Neuron (in vitro differentiated cells): Measurements from ENCODE around the gene RHOU.

Experiments used
- H2AFZ ChIP-seq: one replicate; pipeline ENCODE4 v1.6.1; 2013; ENCODE audit warnings: low read depth, mild to moderate bottlenecking, inconsistent platforms, low read length, moderate library complexity
- H3K27me3 ChIP-seq: one replicate; pipeline ENCODE4 v1.6.1; 2013; ENCODE audit warnings: low read length; ENCODE audit not compliant: insufficient read depth
- H3K36me3 ChIP-seq: one replicate; pipeline ENCODE4 v1.6.1; 2013; ENCODE audit warnings: low read length; ENCODE audit not compliant: insufficient read depth
- H3K4me1 ChIP-seq: one replicate; pipeline ENCODE4 v1.6.1; 2013; ENCODE audit warnings: low read length; ENCODE audit not compliant: insufficient read depth
- H3K4me3 ChIP-seq: 2 replicates; pipeline ENCODE4 v1.5.1; 2013; ENCODE audit warnings: mild to moderate bottlenecking, low read length, moderate library complexity
- H3K9me3 ChIP-seq: one replicate; pipeline ENCODE4 v1.6.1; 2013; ENCODE audit warnings: low read length

RHOU gene

GRCh38 chr1:228744356-228744755, 9.1 kb downstream of the RHOU start:
- Histone ChIP-seq H3K36me3 (peaks cover 18% of the 10 kb centered on the region), H3K4me3 (no peak overlapping the region), H3K9me3 (no peaks in the 10 kb centered on the region), H3K4me1 (no peaks in the 10 kb centered on the region), H3K27me3 (no peaks in the 10 kb centered on the region), H2AFZ (no peak overlapping the region)

GRCh38 chr1:228744918-228745317, 9.6 kb downstream of the RHOU start:
- H3K36me3 ChIP-seq, result peaks cover 18% of the 10 kb centered on the region
- no peaks in the 10 kb centered on the region for H3K27me3 ChIP-seq
- H2AFZ ChIP-seq, result no peak overlapping the region
- no peaks in the 10 kb centered on the region for H3K4me1 ChIP-seq
- H3K9me3 ChIP-seq, result no peaks in the 10 kb centered on the region
- no peak overlapping the region for H3K4me3 ChIP-seq

GRCh38 chr1:228745497-228745896, 10.2 kb downstream of the RHOU start:
- H2AFZ ChIP-seq, result no peak overlapping the region
- no peaks in the 10 kb centered on the region for H3K27me3 ChIP-seq
- no peak overlapping the region for H3K4me3 ChIP-seq
- peaks cover 17% of the 10 kb centered on the region for H3K36me3 ChIP-seq
- no peaks in the 10 kb centered on the region for H3K9me3 ChIP-seq
- no peaks in the 10 kb centered on the region for H3K4me1 ChIP-seq

GRCh38 chr1:228747301-228747935, 12.1 kb downstream of the RHOU start:
- no peak overlapping the region for H2AFZ ChIP-seq
- H3K4me1 ChIP-seq, result no peaks in the 10 kb centered on the region
- H3K27me3 ChIP-seq, result no peaks in the 10 kb centered on the region
- peaks cover 14% of the 10 kb centered on the region for H3K36me3 ChIP-seq
- H3K9me3 ChIP-seq, result no peaks in the 10 kb centered on the region
- H3K4me3 ChIP-seq, result no peak overlapping the region

- peaks cover 11% of the 10 kb centered on the region for H3K36me3 ChIP-seq
- no peak overlapping the region for H3K4me3 ChIP-seq
- no peak overlapping the region for H2AFZ ChIP-seq
- H3K27me3 ChIP-seq, result no peaks in the 10 kb centered on the region
- H3K4me1 ChIP-seq, result no peaks in the 10 kb centered on the region
- no peaks in the 10 kb centered on the region for H3K9me3 ChIP-seq
Measured at GRCh38 chr1:228748029-228748428, 12.8 kb downstream of the RHOU start.

- Histone ChIP-seq H3K4me3 (no peak overlapping the region), H3K9me3 (no peaks in the 10 kb centered on the region), H3K4me1 (no peaks in the 10 kb centered on the region), H2AFZ (no peak overlapping the region), H3K27me3 (no peaks in the 10 kb centered on the region), H3K36me3 (peaks cover 8% of the 10 kb centered on the region)
Measured at GRCh38 chr1:228748431-228748830, 13.2 kb downstream of the RHOU start.

GRCh38 chr1:228749765-228750164, 14.5 kb downstream of the RHOU start:
- H3K4me1 ChIP-seq, result no peaks in the 10 kb centered on the region
- no peak overlapping the region for H2AFZ ChIP-seq
- no peaks in the 10 kb centered on the region for H3K9me3 ChIP-seq
- peaks cover 3% of the 10 kb centered on the region for H3K36me3 ChIP-seq
- H3K4me3 ChIP-seq, result no peak overlapping the region
- H3K27me3 ChIP-seq, result no peaks in the 10 kb centered on the region

GRCh38 chr1:228750915-228751314, 15.6 kb downstream of the RHOU start:
- Histone ChIP-seq H3K4me1 (no peaks in the 10 kb centered on the region), H3K4me3 (no peak overlapping the region), H3K36me3 (no peaks in the 10 kb centered on the region), H2AFZ (no peak overlapping the region), H3K27me3 (peaks cover 8% of the 10 kb centered on the region), H3K9me3 (no peaks in the 10 kb centered on the region)

GRCh38 chr1:228751360-228752098, 16.2 kb downstream of the RHOU start:
- Histone ChIP-seq H3K9me3 (no peaks in the 10 kb centered on the region), H3K27me3 (peaks cover 8% of the 10 kb centered on the region), H3K4me3 (no peak overlapping the region), H3K4me1 (no peaks in the 10 kb centered on the region), H2AFZ (no peak overlapping the region), H3K36me3 (no peaks in the 10 kb centered on the region)

GRCh38 chr1:228752258-228752657, 17.0 kb downstream of the RHOU start:
- Histone ChIP-seq H3K36me3 (no peaks in the 10 kb centered on the region), H2AFZ (no peak overlapping the region), H3K27me3 (peaks cover 10% of the 10 kb centered on the region), H3K4me3 (no peak overlapping the region), H3K4me1 (no peaks in the 10 kb centered on the region), H3K9me3 (no peaks in the 10 kb centered on the region)

GRCh38 chr1:228752675-228753265, 17.5 kb downstream of the RHOU start:
- Histone ChIP-seq H3K9me3 (no peaks in the 10 kb centered on the region), H3K27me3 (peaks cover 11% of the 10 kb centered on the region), H3K4me3 (no peak overlapping the region), H3K4me1 (no peaks in the 10 kb centered on the region), H3K36me3 (no peaks in the 10 kb centered on the region), H2AFZ (no peak overlapping the region)

GRCh38 chr1:228753287-228753686, 18.0 kb downstream of the RHOU start:
- H3K4me1 ChIP-seq, result no peaks in the 10 kb centered on the region
- H3K4me3 ChIP-seq, result no peak overlapping the region
- H2AFZ ChIP-seq, result no peak overlapping the region
- H3K27me3 ChIP-seq, result peaks cover 11% of the 10 kb centered on the region
- no peaks in the 10 kb centered on the region for H3K9me3 ChIP-seq
- no peaks in the 10 kb centered on the region for H3K36me3 ChIP-seq

- Histone ChIP-seq H3K27me3 (peaks cover 11% of the 10 kb centered on the region), H3K4me3 (no peak overlapping the region), H3K9me3 (no peaks in the 10 kb centered on the region), H3K4me1 (no peaks in the 10 kb centered on the region), H3K36me3 (no peaks in the 10 kb centered on the region), H2AFZ (no peak overlapping the region)
Measured at GRCh38 chr1:228753786-228754360, 18.6 kb downstream of the RHOU start.
